Loucy (cell line): ENCODE results near the gene RGS5.

Experiments
- CTCF ChIP-seq: fragments of 200-600 bp; sonication (generic); conservative IDR thresholded peaks from 2 replicates; pipeline ENCODE4 v1.5.1; 2014; ENCODE audit warnings: mild to moderate bottlenecking, antibody characterized with exemption, low read length
- EZH2phosphoT487 ChIP-seq: fragments of 200-600 bp; IDR thresholded peaks from 2 replicates; pipeline ENCODE4 v1.6.1; 2018; ENCODE audit warnings: antibody characterized with exemption, mild to moderate bottlenecking, moderate library complexity, borderline replicate concordance

DNA sequence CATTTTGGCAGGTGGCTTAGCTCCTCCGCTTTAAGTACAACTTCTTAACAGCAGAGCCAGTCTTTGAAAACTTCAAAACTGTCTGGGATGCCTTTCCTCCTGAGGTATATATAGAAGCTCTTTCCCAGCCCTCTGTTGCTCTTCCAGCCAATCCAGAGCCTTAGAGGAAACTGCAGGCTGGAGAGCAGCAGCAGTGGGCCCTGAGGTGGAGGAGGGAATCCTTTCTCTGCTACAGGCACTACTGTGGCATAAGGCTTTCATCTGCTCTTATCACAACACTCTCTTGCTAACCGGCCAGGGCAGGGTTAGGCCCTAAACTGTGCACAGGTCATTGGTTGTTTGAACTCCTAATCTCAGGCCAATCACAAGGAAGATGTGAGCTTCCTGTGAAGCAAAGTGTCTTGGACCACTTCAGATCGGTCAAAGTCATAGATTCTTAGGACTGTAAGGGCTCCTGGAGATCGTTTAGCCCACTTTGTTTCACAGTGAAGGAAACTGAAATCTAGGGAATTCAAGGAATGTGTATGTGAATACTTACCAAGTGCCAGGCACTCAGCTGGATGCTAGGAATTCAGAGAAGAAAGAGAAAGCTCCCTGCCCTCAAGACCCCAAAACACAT lies at the start of gene RGS5:
- TF ChIP-seq EZH2phosphoT487 (no peak), CTCF (no peak)
